WTC11 (cell line): Measurements from ENCODE around the gene ITK.

Experiments used
- CREB1 ChIP-seq: sonication (generic); formaldehyde crosslinking; IDR thresholded peaks from 2 replicates; pipeline ENCODE4 v1.8.0; 2023; ENCODE audit warnings: mild to moderate bottlenecking, missing genetic modification reagents
- CTCF ChIP-seq: fragments of 200-600 bp; IDR thresholded peaks from 2 replicates; pipeline ENCODE4 v1.8.0; 2022; ENCODE audit warnings: antibody characterized with exemption
- E2F1 ChIP-seq: sonication (generic); formaldehyde crosslinking; IDR thresholded peaks from 2 replicates; pipeline ENCODE4 v1.8.0; 2022; ENCODE audit warnings: mild to moderate bottlenecking, missing genetic modification reagents
- HMGXB4 ChIP-seq: sonication (generic); formaldehyde crosslinking; IDR thresholded peaks from 2 replicates; pipeline ENCODE4 v1.8.1; 2023; ENCODE audit warnings: mild to moderate bottlenecking, moderate library complexity, missing genetic modification reagents
- MLX ChIP-seq: sonication (generic); formaldehyde crosslinking; IDR thresholded peaks from 2 replicates; pipeline ENCODE4 v1.8.1; 2023; ENCODE audit warnings: mild to moderate bottlenecking, missing genetic modification reagents, moderate library complexity
- NR1H2 ChIP-seq: sonication (generic); formaldehyde crosslinking; IDR thresholded peaks from 2 replicates; pipeline ENCODE4 v1.9.0; 2021; ENCODE audit warnings: mild to moderate bottlenecking, moderate library complexity, missing genetic modification reagents
- NR3C1 ChIP-seq: sonication (generic); formaldehyde crosslinking; conservative IDR thresholded peaks from 2 replicates; pipeline ENCODE4 v1.8.1; 2023; ENCODE audit warnings: low read depth, mild to moderate bottlenecking, missing genetic modification reagents
- PRDM15 ChIP-seq: sonication (generic); formaldehyde crosslinking; IDR thresholded peaks from 2 replicates; pipeline ENCODE4 v1.8.0; 2022; ENCODE audit warnings: missing genetic modification reagents
- SOX15 ChIP-seq: fragments of 250-450 bp; sonication (Bioruptor Pico); IDR thresholded peaks from 2 replicates; pipeline ENCODE4 v1.9.0; 2021; ENCODE audit warnings: mild to moderate bottlenecking
- USF1 ChIP-seq: sonication (generic); formaldehyde crosslinking; IDR thresholded peaks from 2 replicates; pipeline ENCODE4 v1.8.0; 2022; ENCODE audit warnings: mild to moderate bottlenecking, missing genetic modification reagents

- TF ChIP-seq CREB1 (CRISPR knock-in tag) (no peak), E2F1 (no peak), CTCF (no peak), HMGXB4 (no peak), PRDM15 (CRISPR knock-in tag) (no peak), NR3C1 (CRISPR knock-in tag) (no peak), NR1H2 (no peak), USF1 (CRISPR knock-in tag) (no peak), SOX15 (no peak), MLX (CRISPR knock-in tag) (no peak)
Observed at GRCh38 chr5:157184117-157184670, 3.6 kb downstream of the ITK start.
